HG03103 (cell line): ENCODE measurements around the gene CEP128.

Experiments
- ATAC-seq: cut with Tn5 transposase; IDR thresholded peaks from one replicate; pipeline ENCODE4 v1.9.1; 2021; ENCODE audit warnings: low read depth; ENCODE audit not compliant: unreplicated experiment

The CEP128 gene

DNA sequence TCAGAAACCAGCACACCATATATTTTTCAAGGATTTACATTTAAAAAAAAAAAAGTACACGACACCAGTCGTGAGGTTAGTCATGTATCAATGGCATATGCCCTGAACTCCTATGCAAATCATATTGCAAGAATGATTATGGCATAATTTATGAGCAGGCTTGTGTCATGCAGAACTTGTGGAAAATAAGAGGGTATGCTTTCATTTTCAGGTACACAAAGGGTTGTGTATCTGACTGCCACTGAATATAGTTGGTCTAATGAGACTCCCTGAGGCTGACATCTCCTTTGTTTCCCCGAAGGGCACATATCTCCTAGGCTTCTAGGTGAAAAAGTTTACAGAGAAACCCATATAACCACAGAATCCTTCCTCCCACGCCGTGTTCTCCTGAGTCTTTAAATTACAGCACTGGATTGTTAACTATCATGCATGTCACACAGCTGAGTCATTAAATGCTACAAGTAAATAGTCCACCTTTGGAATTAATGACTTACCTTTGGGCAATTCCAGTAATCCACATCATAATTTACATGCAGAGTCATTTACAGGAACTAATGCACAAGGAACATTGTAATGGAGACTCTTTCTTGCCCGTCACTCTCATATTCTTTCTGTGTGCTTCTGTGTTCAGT, 373.5 kb downstream of the CEP128 start:
- no peak for ATAC-seq

DNA sequence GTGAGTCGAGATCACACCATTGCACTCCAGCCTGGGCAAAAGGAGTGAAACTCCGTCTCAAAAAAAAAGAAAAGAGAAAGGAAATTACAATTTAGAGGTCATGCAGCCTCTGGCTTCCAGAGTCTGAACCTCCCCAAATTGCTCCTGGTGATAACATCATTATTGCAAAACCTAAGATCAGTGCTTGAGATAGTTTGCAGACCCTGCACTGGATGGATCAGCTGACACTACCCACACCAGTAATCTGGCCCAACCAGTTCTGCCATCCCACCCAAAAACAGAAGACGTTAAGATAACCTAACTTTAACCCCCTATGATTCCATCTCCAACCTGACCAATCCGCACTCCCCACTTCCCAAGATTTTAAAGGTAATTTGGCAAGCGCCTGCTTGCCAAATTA, 376.5 kb downstream of the CEP128 start:
- no peak for ATAC-seq

DNA sequence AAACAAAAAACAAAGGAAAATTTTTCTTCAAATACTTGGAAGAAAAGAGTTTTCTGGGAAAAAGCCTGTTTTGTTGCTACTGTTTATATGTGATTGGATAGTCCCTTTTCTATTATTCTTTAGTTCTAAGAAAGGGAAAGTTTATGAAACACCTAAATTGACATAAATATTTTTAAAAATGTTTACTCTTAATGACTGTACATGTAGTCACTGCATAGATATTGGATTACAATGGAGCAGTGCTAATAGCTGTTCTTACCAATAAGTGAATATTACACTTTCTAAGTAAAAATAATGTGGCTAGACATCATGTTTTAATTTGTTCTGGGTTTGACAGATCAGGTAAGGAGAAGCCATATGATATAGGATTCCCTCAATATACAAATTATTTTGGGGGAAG, 377.5 kb downstream of the CEP128 start:
- no peak for ATAC-seq

DNA sequence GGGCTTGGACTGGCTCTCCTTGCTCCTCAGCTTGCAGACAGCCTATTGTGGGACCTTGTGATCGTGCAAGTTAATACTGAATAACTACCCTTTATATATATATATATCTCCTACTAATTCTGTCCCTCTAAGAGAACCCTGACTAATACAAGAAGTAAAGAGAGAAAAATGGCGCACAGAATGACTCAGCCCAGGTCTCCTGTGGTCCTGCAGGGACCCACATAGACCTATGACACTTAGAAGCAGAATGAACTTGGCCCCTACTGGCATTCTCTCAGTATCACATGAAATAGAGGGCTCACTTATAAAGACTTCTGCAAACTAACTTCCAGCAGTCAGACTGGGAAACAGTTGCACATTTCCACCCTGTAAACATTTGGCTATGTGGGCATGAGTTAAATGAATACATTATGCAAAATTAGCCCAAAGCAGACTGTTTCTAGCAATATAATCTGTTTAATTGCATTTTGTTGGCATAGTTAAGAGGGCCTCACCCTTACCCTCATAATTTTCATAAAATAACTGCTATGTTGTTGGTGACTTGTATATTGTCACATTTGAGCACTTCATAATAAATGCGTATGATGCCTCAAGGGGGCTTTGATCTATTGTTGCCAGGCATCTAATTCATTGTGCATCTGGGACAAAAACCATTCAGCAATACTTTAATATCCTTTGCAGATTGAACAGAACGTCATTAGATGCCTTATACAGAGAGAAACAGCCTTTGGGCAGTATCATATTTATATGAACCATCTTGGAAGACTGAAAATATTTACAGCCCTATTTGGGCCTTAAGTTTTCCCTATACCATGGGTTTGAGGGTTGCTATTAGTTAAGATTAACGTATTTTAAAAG, 380.5 kb downstream of the CEP128 start:
- peak; percentile 98 for ATAC-seq

DNA sequence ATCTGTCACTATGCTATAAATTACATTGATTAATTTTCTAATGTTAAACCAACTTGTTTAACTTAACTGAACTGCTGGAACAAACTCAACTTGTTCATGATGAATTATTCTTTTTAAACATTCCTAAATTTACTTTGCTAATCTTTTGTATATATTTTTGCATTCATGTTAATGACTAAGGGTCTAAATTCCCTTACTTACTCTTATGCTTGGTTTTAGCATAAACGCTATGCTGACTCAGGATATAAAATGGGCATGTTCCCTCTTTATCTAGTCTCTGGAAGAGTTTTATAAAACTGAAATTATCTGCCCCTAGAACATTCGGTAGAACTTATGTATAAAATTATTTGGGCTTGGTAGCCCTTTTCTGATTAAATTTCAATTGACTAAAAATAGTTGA, 387.4 kb downstream of the CEP128 start:
- no peak for ATAC-seq

DNA sequence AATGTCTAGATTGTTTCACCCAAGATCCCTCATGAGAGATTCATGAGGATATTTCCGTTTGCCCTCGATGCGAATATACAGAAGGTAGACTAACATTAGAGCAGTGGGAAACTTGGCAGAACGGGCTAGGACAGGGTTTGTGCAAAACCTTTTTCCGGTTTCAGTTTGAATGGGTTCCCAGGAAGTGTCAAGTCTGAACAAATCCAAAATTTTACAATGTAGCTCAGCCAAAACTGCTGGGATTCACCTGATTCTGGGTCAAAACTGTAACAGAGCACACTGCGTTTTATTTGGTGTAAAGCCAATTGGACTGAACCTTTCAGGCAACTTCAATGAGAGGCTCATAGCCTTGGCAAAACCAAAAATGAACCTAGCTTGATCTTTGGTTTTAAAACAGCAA, 392.4 kb downstream of the CEP128 start:
- no peak for ATAC-seq

DNA sequence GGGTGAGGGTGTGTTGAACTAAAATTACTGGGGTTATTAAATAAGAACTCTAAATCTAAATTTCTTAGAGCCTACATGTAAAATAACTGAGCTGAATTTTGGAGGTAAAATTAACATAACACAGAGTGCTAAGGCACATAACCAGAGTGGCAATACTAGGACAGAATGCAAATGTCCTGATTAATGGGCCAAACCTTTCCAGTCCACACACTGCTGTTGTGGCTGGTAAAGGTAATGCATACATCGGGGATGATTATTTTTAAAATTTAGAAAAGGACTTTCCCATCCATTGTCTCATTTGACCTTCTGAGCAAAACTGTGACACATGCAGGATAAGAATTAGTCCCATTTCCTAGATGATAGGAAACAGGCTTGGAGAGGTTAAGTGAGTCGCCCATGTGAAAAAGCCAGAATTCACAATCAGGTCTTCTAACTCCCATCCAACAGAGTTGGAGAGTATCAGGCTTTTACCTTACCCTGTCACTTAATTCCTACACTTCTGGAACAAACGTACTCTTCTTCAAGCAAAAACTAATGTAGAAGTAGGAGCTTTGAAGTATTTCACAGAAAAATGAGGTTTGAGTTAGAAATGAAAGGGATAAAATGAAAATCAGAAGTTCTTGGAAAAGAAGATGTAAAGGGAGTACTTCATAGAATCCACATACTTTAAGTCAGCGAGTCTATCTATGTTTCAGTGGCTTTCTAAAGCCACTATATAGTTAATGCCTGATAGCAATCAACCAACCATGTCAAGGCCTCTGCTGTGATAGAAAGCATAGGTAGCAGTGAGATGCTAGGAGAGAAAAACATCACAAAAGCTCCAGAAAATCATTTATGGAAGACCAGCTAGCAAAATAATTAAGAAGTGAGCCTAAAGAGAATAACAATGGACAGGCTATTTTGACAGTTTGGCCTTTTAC, 395.3 kb downstream of the CEP128 start:
- no peak for ATAC-seq

DNA sequence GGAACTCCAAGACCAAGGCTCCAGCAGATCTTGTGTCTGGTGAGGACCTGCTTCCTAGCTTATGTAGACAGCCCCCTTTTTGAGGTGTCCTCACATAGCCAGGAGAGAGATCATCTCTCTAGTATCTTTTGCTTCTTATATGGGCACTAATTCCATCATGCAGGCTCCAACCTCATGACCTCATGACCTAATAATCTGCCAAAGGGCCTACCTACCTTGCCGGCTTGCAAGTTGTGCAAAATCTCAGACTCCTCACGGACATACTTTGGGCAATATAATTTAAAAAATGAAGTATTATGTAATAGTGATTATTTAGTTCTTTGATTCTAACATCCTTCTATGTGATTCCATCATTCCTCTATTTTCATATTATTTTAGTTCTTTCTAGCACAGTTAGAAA, 397.2 kb downstream of the CEP128 start:
- no peak for ATAC-seq

DNA sequence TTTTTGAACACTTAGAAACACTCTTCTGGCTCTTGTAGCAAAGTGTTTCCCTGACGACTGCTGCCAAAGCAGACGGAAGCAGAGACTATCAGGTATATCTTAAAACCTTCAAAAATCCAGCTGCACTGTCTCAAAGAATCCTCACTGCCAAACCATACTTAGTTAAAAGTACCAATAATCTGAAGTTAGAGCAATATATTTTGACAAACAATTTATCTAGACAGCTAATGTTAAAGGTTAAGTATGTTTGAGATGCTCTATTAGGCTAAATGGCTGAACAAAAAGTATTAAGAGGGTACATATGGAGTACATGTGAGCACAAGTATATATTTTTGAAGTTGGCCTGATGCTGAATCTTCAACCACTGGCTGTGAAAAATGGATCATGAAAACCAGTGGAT, 398.3 kb downstream of the CEP128 start:
- no peak for ATAC-seq

DNA sequence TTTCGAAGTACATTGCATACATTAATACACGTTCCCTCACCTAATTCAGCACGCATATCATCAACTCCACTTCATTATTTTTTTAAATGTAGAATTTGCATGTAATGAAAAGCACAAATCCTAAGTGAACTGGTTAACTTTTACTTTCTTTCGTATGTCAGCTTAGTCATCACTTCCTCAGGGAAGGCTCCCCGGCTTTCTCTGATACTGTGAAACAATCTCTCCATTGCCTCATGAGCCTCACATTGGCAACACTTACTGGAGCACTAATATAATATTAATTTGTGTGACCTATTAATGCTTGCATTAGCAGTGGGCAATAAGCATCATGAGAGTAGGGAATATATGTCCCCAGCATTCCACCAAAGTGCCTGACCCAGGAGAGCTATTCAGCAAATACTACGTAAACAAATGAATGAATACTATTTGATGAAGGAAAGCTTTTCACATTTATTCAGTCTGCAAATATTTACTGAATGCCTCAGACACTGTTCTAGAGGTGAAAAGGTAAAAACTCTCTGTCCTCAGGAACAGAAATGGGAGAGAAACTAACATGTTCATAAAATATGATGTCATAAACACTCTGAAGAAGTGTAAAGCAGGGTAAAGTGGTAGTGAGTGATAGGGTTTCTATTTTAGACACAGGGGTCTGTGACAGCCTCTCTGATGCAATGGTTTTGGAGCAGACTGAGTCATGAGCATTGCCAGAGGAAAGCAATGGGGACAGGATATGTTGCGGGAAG, 402.7 kb downstream of the CEP128 start:
- ATAC-seq, result no peak

DNA sequence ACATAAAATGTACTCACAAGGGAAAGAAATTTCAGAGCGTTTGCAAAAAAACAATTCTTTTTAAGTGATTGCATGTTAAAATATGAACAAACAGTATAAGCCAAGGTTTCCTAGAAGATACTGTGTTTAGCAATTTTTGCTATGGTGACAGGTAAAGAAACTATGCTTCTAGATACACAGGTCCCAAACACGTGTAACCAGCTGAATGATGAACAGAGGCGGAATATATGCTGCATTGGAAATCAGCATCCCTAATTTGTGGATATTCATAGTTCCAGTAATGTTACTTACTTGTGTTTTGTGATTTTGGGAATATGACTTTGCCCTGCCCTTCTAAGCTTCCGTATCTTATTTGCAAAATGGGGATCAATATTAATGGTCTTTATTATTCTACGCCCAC, 403.9 kb downstream of the CEP128 start:
- ATAC-seq, result no peak

DNA sequence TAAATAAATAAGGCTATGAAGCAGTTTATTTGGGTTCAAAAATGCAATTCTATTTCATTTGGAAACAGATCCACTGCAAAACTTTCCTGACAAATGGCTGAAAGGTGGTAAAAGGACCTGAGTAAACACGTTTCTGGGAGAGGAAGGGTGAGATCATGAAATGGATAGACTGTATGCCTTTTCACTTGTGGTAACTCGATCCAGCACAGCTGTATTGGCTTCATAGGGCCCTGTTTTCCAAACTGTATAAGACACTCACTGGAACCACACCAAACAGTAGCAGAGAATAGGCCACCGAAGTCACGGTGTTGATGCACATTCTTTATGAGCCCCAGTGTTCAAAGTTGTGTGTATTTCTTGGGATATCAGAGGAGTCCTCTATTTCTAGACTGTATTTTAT, 405.1 kb downstream of the CEP128 start:
- ATAC-seq, result no peak

DNA sequence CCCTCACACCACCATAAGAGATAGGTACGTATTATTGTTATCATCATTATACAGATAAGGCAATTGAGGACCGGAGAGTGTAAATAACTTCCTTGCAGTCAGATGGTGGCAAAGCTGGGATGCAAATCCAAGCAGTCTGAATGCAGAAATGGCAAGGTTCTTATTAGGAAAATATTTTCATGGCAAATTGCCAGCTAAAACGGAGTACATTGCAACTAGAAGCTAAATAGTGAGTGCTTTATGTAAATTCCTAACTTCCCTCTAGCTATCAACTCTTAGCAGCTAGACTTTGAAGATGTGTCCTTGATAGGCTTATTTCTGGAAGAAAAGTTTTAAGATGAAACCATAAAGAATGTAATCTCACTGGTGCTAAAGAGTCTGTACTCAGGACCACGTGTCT, 406.4 kb downstream of the CEP128 start:
- no peak for ATAC-seq

DNA sequence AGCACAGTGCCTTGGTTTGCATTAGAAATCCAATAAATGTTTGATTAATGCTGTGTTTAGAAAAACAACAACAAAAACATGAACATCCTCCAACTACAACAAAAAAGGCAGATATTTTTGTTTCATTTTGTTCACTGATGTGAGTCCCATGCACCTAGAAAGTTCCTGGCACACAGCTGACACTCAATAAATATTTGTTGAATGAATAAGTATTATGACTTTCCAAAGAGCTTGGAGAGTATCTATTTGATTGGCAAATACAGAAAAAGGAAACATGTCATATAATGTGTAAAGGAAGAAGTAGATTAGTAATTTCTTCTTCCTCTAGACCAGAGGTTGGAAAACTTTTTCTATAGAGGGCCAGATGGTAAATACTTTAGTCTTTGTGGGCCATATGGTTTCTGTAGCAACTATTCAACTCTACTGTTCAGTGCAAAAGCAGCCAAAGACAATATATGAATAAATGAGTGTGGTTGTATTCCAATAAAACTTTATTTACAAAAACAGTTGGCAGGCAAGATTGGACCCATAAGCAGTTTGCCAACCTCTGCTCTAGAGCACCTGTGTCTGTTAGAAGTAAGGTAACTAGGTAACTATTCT, 417.9 kb downstream of the CEP128 start:
- ATAC-seq, result no peak

DNA sequence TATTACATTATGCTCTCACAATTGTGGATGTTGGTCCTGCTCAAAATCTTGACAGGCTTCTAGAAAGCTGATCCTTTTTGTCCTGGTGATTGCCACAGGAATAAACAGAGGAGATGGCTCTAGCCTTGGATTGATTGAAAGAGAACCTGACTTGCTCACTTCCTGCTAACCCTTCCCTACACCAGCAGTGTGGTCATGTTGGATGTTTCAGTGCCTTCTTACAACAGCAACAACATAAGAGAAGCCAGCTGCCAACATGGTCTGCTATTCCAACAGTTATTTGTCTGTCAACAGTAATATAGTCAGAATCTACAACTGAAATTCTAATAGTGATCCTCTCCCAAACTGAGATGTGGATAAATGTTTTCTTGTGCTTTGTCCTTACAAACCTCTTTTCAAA, 418.6 kb downstream of the CEP128 start:
- ATAC-seq, result no peak

DNA sequence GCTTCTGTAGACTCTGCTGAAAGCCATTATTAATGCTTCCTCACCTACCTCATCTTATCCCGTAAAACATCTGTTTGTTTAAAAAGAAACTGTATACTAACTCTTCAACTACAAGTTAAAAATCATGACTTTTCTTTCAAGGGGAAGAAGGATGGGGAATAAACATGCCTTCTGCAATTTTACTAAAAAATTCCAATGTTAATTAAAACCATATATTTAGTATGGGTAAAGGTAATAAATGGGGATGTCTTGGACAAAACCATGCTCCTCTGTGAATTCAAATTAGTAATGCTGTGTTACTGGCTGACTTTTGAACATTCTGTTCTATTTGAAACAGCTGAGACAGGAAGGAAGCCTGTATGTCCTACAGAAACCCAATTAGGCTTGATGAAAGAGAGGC, 419.1 kb downstream of the CEP128 start:
- no peak for ATAC-seq

DNA sequence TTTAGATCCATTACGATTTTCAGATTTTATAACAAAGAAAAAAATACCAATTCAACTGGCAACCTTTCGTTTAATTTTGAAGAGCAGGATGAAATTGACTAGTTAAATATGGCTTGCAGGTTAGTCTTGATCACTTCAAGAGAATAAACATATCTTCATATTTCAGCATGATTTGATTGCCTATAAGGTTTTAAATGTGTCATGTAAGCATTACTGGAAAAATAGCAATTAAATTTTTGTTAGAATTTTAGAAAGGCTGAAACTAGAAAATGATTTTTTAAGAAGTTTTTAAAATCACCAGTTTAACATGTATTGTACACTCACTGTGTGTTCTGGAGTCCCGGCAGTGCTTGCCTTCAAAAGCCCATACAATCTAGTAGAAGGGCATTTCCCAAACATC, 420.1 kb downstream of the CEP128 start:
- no peak for ATAC-seq

DNA sequence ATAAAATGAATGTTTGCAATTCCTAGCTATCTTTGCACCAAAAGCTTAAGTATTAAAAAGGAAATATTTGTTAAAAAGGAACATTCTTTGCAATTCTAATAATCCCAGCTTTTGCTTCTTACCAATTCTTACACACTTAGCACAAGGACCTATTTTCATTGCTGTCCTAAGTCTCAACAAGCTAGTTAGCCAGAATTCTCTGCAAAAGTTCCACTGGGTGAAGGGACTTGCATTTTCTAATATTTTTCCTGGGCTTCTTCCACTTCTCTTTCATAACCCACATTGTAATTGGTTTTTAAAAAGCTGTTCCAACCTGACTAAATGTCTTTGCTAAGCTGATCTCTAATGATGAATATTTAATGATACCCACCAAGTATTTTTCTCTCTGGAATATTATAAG, 422.5 kb downstream of the CEP128 start:
- ATAC-seq, result no peak

DNA sequence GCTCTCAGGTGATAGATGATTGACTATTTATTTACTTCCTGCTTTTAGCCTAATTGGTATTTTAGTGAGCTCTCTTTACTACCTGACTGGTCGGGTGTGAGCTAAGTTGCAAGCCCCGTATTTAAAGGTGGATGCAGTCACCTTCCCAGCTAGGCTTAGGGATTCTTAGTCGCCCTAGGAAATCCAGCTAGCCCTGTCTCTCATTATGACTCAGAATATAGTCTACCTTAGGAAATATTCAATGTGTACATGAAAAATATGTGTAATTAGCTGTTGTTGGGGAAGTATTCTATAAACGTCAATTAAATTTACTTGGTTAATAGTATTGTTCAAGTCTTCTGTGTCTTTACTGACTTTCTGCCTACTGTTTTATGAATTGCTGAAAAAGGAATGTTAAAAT, 423.4 kb downstream of the CEP128 start:
- no peak for ATAC-seq

DNA sequence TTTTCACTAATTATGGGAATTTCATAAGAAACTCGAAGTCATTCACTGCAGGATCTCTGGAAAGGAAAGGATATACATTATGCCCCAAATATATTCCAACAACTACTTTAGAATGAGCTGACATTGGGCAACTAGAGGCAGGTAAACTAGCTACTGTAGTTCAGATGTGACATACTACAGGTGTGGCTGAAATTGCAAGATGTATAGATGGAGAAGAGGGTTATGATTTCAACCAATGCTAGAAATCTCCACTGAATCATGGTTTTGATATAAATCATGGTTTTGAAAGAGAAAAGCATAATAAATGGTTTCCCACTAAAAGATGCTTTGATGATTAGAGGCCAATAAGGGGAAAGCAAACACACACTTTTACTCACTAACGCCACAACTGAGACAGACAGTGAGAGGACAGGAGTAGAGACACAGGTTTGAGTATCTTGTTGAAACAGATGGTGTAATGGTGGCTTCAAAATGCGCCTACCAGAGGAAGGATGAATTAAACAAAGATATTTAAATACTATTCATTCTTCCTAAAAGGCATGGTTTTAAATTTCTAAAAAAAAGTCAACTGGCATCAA, 434.2 kb downstream of the CEP128 start:
- no peak for ATAC-seq
